Left renal cortex interstitium (tissue), 4 donors: ENCODE results near the gene CYSRT1. TPM values are rescaled to one million over a fixed set of nuclear protein-coding genes. Genes with fewer than 3 reads are reported as not detected.
A peak's percentile ranks its signal among the peaks of the same experiment; 100 is the strongest.
"Not testable (repeated sequence)": the region's sequence is repeated elsewhere in the genome, so short reads cannot be mapped to it uniquely, and the experiment has no call there.

Experiments used
- DNase-seq, 4 donors: peaks; one replicate each; pipeline ENCODE4 v3.0.0-alpha.2; 2013; ENCODE audit warnings: low read depth in 4 of 4, low spot score in 2 of 4, missing footprints in 1 of 4
- polyA plus RNA-seq, 4 donors: library from polyadenylated mRNA; unstranded; fragments of 120-200 nt; gene quantifications; one replicate each; pipeline ENCODE4 v1.2.1, GENCODE V29; 2013; ENCODE audit not compliant: insufficient read length in 4 of 4

CYSRT1 gene
- polyA plus RNA-seq, 4 donors = 5.1 to 20.9 (median 12.5) TPM

DNA sequence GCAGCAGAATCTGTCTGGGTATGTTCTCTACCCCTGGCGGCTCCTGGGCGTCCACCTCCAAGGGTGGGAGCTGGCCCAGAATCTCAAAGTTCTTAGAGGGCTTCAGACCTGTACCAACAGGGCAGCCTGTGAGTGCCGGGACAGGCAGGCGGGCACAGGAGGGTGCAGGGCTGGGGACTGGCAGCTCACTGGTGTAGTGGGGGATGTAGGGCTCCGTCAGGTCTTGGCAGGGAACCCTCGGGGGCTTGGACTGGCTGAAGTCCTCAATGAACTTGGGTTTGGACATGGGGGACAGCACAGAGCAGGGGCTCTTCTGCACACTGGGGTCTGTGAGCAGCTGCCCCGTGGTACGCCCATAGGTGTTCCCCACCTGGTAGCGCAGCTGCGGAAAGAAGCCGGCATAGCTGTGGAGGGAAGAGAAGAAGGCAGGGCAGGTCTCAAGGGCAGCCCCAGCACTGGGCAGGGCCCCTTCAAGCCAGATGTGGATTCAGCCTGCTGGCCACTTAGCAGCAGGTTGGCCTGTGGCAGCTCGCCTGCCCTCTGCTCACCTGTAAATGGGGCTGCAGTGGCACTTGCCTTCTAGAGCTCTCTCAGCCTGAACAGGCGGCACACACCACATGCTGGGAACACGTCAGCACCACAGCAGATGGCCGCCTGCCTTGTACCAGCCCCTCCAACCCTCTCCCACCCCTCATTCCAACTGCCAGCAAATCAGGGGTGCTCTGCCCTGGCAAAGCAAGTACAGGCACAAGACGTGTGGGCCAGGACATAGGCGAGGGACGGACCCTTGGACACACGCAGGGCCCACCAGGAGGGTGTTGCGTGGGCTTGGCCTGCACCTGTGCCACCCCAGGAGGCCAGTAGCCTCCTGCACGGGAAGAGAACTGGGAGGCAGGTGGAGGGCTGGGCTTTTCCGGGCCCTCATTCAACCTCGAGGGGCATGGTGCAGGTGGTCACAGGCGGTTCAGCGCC lies 20.8 kb downstream of the CYSRT1 start:
- DNase-seq = no peak

GRCh38 chr9:137247135-137247915 lies 22.4 kb downstream of the CYSRT1 start:
- no peak for DNase-seq

GRCh38 chr9:137247916-137248175 lies 22.9 kb downstream of the CYSRT1 start:
- no peak for DNase-seq

GRCh38 chr9:137250329-137251193 lies 25.6 kb downstream of the CYSRT1 start:
- DNase-seq = no peak

DNA sequence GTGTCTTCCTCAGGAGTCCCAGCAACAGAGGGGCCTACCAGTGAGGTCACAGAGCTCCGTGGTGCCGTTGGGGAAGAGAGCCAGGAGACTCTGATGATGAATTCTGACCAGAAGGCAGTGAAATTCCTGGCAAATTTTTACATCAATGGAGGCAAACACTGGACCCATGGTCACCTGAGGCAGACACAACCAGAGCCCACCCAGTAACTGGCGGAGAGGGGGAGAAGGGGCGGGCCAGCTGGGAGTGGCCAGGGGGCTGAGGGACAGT lies 26.2 kb downstream of the CYSRT1 start, which contains the start of gene STPG3:
Gene STPG3 (plus strand): TSS at position 93 of the 268 bp plus-strand sequence. CDS start 1 bp downstream, at position 94.
- DNase-seq = no peak

DNA sequence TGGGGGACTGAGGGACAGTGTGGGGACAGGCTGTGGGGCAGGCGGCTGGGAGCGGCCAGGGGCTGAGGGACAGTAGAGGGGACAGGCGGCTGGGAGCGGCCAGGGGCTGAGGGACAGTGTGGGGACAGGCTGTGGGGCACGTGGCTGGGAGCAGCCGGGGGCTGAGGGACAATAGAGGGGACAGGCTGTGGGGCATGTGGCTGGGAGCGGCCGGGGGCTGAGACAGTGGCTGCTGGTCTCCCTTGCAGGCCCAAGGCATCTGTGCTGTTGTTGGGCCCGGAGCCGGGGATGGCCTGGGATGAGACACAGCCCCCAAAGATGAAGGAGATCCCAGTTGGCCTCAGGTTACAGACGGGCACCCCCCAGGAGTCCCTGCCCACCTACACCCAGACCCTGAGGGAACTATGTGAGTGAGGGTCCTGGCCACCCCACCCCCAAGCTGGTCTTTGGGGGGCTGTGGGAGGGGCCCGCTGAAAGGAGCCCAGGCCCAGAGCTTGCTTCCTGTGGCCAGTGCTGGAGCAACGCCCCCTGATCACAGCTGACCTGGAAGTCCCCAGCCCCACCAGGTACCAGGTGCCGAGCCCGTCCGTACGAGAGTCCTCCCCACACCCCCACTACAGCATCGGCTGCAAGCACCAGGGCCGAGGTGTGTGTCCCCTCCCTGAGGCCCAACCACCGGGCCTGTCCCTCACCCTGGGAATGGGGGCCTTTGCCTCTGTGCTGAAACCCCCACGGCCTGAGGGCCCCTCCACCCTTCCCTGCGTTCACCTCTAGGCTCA lies 26.7 kb downstream of the CYSRT1 start:
- no peak for DNase-seq

DNA sequence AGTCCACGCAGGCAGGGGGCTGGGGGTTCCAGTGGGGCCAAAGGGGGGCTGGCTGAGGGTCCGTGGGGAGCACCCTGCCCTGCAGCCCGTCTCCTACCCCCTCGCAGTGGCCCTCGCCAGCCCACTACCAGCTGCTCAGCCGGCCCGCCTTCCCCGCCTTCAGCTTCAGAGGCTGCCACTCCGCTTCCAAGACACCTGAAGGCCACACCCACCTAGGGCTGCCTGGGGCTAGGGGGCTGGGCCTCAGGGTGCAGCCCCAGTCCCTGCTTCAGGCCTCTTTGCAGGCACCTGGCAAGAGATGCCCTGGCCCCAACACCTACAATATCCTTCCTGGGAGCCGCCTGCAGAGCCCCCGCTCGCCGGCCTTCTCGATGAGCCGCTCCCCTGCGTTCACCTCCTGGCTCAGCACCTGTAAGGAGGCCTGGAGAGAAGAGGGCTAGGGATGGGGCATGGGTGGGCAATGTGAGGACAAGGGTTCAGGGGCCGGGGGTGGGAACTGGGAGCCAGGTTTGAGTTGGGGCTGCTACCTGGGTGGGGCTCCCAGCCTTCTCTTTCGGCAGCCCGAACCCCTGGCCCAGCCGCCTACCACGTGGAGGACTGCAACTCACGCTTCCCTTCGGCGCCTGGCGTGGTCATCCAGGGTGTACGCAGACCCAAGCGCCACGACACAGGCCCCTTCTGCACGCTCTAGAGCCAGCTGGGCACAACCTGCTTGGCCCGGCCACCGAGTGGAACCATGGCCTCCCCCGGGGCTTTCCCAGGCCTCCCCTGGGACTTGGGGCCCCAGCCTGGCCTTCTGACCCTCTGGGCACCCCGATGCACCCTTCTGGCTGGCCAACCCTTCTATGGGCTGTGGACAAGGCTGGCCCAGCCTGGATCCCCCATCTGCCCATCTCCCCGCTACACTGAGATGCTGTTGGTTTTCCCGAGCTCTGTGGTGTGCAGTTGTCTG lies 27.9 kb downstream of the CYSRT1 start:
- DNase-seq = no peak

GRCh38 chr9:137253717-137254623 lies 29.0 kb downstream of the CYSRT1 start:
- DNase-seq = no peak

DNA sequence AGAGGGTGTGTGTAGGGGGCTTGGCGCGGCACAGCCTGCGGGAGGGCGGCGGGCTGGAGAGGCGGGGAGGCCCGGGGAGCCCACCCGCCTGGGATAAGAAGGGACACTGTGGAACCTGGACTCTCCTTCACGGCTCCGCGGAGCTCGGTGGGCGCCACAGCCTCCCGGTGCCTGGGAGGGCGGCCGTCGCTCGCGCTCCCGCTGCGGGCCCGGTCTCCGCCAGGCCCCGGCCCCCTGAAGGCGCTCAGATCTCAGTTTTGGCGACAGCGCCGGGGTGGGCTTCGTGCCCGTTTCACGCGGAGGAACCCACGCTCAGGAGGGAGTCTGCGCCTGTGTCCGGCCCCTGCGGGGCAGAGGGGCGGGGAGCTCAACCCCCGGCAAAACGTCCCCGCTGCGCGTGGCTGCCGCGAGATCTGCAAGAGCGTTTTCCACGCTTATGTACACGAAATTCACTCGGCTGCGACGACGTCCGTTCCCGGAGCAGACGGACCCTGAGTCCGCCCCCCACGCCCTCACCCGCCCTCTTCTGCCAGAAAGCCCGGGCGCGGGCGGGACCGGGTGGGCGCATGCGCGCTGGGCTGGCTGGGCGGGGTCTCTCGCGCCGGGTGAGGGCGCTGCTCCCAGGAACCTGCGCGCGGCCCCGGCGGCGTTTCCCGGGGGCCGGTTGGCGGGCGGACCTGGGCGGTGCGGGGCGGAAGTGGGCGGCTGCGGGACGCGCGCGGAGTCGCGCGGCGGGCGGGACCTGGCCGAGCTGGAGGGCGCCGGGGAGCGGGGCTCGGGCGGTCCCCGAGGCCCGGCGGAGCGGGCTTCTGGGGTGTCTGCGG lies 29.9 kb downstream of the CYSRT1 start, which contains the start of gene NELFB:
Gene NELFB (plus strand): TSS at position 704 of the 824 bp plus-strand sequence.
- peak; percentile 65 to 84 (median 79) for DNase-seq

DNA sequence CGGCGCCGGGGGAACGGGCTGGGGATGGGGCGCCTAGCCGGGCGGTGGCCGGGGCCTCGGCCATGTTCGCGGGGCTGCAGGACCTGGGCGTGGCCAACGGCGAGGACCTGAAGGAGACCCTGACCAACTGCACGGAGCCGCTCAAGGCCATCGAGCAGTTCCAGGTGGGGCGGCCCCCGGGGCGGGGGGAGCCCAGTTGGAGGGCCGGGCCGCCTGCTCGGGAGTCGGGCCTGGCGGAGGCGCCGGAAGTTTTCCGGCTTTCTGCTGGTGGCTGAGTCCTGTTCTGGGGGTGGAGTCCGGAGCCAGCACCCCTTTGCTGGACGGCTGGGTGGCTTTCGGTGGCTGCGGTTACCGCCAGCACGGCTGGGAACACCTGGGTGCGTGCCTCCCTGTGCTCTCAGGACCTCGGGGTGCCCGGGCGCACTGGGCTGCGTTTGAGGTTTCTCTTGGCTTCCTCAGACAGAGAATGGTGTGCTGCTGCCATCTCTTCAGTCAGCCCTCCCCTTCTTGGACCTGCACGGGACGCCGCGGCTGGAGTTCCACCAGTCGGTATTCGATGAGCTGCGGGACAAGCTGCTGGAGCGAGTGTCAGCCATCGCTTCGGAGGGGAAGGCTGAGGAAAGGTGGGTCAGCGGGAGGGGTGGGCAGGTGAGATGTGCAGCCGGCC lies 30.6 kb downstream of the CYSRT1 start:
- no peak for DNase-seq

- DNase-seq = no peak
Observed at GRCh38 chr9:137256362-137256761, 31.4 kb downstream of the CYSRT1 start.

GRCh38 chr9:137256856-137257255 lies 31.9 kb downstream of the CYSRT1 start:
- no peak for DNase-seq

DNA sequence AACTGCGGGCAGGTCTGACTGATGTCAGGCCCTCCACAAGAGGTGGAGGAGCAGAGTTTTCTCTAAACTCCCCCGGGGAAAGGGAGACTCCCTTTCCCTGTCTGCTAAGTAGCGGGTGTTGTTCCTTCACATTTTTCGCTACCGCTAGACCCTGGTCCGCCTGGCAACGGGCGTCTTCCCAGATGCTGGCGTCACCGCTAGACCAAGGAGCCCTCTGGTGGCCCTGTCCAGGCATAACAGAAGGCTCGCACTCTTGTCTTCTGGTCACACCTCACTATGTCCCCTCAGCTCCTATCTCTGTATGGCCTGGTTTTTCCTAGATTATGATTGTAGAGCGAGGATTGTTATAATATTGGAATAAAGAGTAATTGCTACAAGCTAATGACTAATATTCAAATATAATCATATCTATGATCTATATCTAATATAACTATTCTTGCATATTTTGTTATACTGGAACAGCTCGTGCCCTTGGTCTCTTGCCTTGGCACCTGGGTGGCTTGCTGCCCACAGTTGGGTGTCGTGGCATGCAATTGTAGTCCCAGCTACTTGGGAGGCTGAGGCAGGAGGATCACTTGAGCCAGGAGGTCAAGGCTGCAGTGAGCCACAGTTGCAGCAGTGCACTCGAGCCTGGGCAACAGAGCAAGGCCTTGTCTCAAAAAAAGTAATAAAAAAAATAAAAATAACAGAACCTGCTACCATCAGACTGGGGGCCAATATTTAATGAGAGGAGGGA lies 37.4 kb downstream of the CYSRT1 start:
- not testable (repeated sequence) for DNase-seq

DNA sequence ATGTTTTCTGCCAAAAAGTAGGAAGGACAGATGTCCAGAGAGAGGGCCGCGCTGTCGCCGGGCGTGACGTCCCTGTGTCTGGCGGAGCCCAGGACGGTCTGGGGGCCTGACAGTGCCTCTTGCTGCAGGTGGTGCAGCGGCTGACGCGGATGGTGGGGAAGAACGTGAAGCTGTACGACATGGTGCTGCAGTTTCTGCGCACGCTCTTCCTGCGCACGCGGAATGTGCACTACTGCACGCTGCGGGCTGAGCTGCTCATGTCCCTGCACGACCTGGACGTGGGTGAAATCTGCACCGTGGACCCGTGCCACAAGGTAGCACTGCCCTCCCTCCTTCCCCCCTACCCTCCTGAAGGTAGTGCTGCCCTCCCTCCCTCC lies 37.9 kb downstream of the CYSRT1 start:
- no peak for DNase-seq

DNA sequence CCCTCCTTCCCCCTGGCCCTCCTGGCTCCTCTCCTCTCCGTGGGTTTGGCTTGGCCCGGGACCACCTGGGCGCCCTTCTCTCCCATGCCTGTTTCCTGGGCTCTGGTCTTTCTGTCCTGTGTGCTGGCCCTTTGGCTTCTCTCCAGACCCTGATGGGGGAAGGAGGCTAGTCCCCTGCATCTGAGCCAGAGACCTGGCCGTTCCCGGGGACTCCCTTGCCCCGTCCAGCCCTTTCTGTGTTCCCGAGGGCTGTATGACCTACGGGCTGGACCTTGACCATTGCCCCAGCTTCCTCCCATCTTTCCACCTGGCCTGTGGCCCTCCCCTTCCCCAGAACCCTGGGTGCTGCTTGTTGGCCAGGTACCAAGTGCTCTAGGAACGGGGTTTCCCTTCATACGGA lies 38.5 kb downstream of the CYSRT1 start:
- no peak for DNase-seq

- no peak for DNase-seq
Observed at GRCh38 chr9:137264067-137264466, 39.1 kb downstream of the CYSRT1 start.
